ENCODE measurements around the gene CMYA5.

- no peak for TF ChIP-seq EZH2 (IDR thresholded peaks at IDR 0.05)
- TF ChIP-seq POLR2AphosphoS5 (IDR thresholded peaks at IDR 0.05; ENCODE audit: borderline replicate concordance, low read depth, low read length), result no peak
Measured at GRCh38 chr5:79811081-79811480, 121.4 kb downstream of the CMYA5 start.

Data from SK-N-MC (cell line).